Inferior parietal cortex (tissue), 1 donor: ENCODE measurements around the gene EDN2.

Source experiments
- DNase-seq: peaks from one replicate; pipeline ENCODE4 v3.0.0-alpha.2; 2016; ENCODE audit errors: extremely low spot score

Gene EDN2

GRCh38 chr1:41464885-41465284 is 19.6 kb downstream of the EDN2 start:
- no peak for DNase-seq

- no peak for DNase-seq
Observed at GRCh38 chr1:41463516-41463915, 21.0 kb downstream of the EDN2 start.

GRCh38 chr1:41462680-41463004 is 21.8 kb downstream of the EDN2 start:
- DNase-seq, result no peak

GRCh38 chr1:41461790-41462679 is 22.4 kb downstream of the EDN2 start:
- DNase-seq, result no peak

GRCh38 chr1:41456847-41457540 is 27.5 kb downstream of the EDN2 start:
- no peak for DNase-seq

GRCh38 chr1:41455479-41456332 is 28.8 kb downstream of the EDN2 start:
- no peak for DNase-seq

GRCh38 chr1:41454406-41454805 is 30.1 kb downstream of the EDN2 start:
- peak; percentile 67 for DNase-seq

- DNase-seq, result no peak
Observed at GRCh38 chr1:41452704-41453290, 31.7 kb downstream of the EDN2 start.

GRCh38 chr1:41450747-41451285 is 33.7 kb downstream of the EDN2 start:
- DNase-seq, result no peak

GRCh38 chr1:41449326-41449921 is 35.1 kb downstream of the EDN2 start:
- no peak for DNase-seq

- no peak for DNase-seq
Observed at GRCh38 chr1:41448821-41449220, 35.7 kb downstream of the EDN2 start.

- no peak for DNase-seq
Observed at GRCh38 chr1:41447995-41448770, 36.3 kb downstream of the EDN2 start.

GRCh38 chr1:41446851-41447610 is 37.5 kb downstream of the EDN2 start:
- DNase-seq, result no peak

- DNase-seq, result no peak
Observed at GRCh38 chr1:41444785-41445184, 39.7 kb downstream of the EDN2 start.

- DNase-seq, result no peak
Observed at GRCh38 chr1:41444246-41444645, 40.2 kb downstream of the EDN2 start.

- no peak for DNase-seq
Observed at GRCh38 chr1:41442697-41443251, 41.7 kb downstream of the EDN2 start.

GRCh38 chr1:41440321-41441085 is 44.0 kb downstream of the EDN2 start:
- no peak for DNase-seq

GRCh38 chr1:41439234-41439633 is 45.2 kb downstream of the EDN2 start:
- DNase-seq, result no peak

- DNase-seq, result no peak
Observed at GRCh38 chr1:41438711-41439110, 45.8 kb downstream of the EDN2 start.
